Uterus (tissue), 2 donors: ENCODE data around the gene FBXO7.

Experiments
- POLR2A ChIP-seq, 2 donors: fragments of 450-650 bp; IDR thresholded peaks; one replicate each; pipeline ENCODE4 v1.6.1; 2016; ENCODE audit warnings: antibody characterized with exemption in 2 of 2, mild to moderate bottlenecking in 1 of 2, moderate library complexity in 1 of 2
- TF ChIP-seq, protein P1 (sequence below), 4 experiments: fragments of 200-600 bp in 2 of 4; fragments of 450-650 bp in 2 of 4; sonication (generic) in 2 of 4; IDR thresholded peaks; one replicate each; pipeline ENCODE4 v1.5.1; 2016 to 2019; ENCODE audit warnings: antibody characterized with exemption in 4 of 4, mild to moderate bottlenecking in 2 of 4, moderate library complexity in 1 of 4

GRCh38 chr22:32444068-32444467 lies 30.5 kb upstream of the FBXO7 start:
- TF ChIP-seq POLR2A (IDR thresholded peaks at IDR 0.05): no peak
- TF ChIP-seq, protein P1, sequence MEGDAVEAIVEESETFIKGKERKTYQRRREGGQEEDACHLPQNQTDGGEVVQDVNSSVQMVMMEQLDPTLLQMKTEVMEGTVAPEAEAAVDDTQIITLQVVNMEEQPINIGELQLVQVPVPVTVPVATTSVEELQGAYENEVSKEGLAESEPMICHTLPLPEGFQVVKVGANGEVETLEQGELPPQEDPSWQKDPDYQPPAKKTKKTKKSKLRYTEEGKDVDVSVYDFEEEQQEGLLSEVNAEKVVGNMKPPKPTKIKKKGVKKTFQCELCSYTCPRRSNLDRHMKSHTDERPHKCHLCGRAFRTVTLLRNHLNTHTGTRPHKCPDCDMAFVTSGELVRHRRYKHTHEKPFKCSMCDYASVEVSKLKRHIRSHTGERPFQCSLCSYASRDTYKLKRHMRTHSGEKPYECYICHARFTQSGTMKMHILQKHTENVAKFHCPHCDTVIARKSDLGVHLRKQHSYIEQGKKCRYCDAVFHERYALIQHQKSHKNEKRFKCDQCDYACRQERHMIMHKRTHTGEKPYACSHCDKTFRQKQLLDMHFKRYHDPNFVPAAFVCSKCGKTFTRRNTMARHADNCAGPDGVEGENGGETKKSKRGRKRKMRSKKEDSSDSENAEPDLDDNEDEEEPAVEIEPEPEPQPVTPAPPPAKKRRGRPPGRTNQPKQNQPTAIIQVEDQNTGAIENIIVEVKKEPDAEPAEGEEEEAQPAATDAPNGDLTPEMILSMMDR (IDR thresholded peaks at IDR 0.05): no peak
